GM21717 (cell line): ENCODE data around the gene CIT.

Experiments
- ATAC-seq: cut with Tn5 transposase; IDR thresholded peaks from one replicate; pipeline ENCODE4 v1.9.1; 2021; ENCODE audit warnings: mild to moderate bottlenecking, moderate library complexity; ENCODE audit not compliant: unreplicated experiment

CIT gene

GRCh38 chr12:119749666-119750065 lies 127.5 kb downstream of the CIT start:
- no peak for ATAC-seq

- no peak for ATAC-seq
Measured at GRCh38 chr12:119748497-119748896, 128.6 kb downstream of the CIT start.

- ATAC-seq = no peak
Measured at GRCh38 chr12:119746169-119746568, 131.0 kb downstream of the CIT start.

- ATAC-seq = no peak
Measured at GRCh38 chr12:119744900-119745606, 132.1 kb downstream of the CIT start.

- ATAC-seq = no peak
Measured at GRCh38 chr12:119742700-119743099, 134.4 kb downstream of the CIT start.

GRCh38 chr12:119740830-119741229 lies 136.3 kb downstream of the CIT start:
- no peak for ATAC-seq

GRCh38 chr12:119735079-119735478 lies 142.0 kb downstream of the CIT start:
- ATAC-seq = no peak

GRCh38 chr12:119730381-119730780 lies 146.7 kb downstream of the CIT start:
- no peak for ATAC-seq

- no peak for ATAC-seq
Measured at GRCh38 chr12:119729871-119730270, 147.2 kb downstream of the CIT start.

GRCh38 chr12:119728444-119728745 lies 148.7 kb downstream of the CIT start:
- no peak for ATAC-seq

GRCh38 chr12:119727600-119728443 lies 149.3 kb downstream of the CIT start:
- no peak for ATAC-seq

- ATAC-seq = no peak
Measured at GRCh38 chr12:119725523-119725922, 151.6 kb downstream of the CIT start.

- no peak for ATAC-seq
Measured at GRCh38 chr12:119721306-119721705, 155.8 kb downstream of the CIT start.

GRCh38 chr12:119720349-119720748 lies 156.8 kb downstream of the CIT start:
- ATAC-seq = no peak

- no peak for ATAC-seq
Measured at GRCh38 chr12:119718141-119718540, 159.0 kb downstream of the CIT start.

GRCh38 chr12:119715268-119715620 lies 161.9 kb downstream of the CIT start:
- ATAC-seq = no peak

GRCh38 chr12:119714614-119715267 lies 162.4 kb downstream of the CIT start:
- ATAC-seq = no peak

GRCh38 chr12:119713551-119714031 lies 163.5 kb downstream of the CIT start:
- no peak for ATAC-seq

- no peak for ATAC-seq
Measured at GRCh38 chr12:119712721-119713120, 164.4 kb downstream of the CIT start.

- no peak for ATAC-seq
Measured at GRCh38 chr12:119711693-119712092, 165.4 kb downstream of the CIT start.

GRCh38 chr12:119710965-119711551 lies 166.1 kb downstream of the CIT start:
- ATAC-seq = no peak
